NCI-H774 (cell line): Measurements from ENCODE around the gene CDSN.

Experiments used
- DNase-seq: peaks from one replicate; lab custom pipeline; 2025; lab: John Stamatoyannopoulos, UW

The CDSN gene

DNA sequence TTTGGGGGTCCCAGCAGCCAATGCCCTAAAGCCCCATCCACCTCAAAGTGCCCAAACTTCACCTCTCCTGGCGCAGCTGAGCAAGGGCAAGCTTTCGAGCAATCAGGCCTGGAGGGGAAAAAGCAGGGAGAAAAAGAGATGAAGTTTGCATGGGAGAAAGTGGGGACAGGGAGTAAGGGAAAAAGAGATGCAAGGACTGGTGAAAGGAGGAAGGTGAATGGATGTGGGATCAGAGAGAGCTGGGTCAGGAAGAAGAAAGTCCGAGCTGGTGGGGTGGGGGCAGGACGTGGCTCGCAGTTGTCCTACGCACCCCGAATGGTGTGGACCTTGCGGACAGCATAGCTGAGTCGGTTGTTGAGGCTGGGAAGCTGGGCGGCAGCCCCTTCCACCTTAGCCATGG lies 25.1 kb upstream of the CDSN start:
- no peak for DNase-seq

DNA sequence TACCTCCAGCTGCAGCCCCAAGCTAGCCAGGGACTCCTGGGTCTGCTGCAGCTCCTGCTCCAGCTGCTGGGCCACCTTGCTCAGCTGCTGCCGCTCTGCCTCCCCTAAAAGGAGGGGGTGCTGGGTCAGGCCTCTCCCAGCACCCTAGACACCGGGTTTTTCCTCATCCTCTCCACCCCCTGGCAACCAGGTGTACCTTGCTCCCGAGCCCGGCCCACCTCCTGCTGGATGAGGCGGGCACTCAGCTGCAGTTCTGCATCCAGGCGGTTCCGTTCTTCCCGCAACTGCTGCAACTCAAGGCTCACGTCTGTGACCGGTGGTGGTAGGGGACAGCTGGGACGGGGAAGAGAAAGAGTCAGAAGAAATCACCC lies 24.7 kb upstream of the CDSN start:
- DNase-seq = no peak

DNA sequence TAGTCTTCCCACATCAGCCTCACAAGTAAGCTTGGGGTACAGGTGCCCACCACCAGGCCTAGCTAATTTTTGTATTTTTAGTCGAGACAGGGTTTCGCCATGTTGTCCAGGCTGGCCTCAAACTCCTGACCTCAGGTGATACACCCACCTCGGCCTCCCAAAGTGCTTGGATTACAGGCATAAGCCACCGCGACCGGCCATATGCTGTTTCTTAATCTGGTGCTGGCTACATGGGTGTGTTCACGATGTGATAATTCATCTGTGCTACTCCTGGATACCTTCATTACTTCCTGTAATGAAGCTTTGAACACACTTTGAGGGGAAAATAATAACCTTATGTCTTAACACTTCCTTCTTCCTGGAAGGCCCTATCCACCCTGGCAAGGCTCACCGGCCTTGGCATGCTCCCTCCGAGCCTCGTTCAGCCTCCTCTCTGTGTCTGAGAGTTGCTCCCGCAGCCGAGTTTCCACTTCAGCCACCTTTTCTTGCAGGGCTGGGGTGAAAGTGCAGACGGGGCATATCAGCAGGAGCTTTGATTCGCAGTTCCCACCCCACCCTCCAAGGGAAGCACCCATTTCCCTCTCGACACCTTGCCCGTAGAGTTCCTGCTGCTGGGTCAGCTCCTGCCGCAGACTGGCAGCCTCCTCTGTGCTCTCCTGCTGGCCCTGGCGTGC lies 24.2 kb upstream of the CDSN start:
- no peak for DNase-seq

DNA sequence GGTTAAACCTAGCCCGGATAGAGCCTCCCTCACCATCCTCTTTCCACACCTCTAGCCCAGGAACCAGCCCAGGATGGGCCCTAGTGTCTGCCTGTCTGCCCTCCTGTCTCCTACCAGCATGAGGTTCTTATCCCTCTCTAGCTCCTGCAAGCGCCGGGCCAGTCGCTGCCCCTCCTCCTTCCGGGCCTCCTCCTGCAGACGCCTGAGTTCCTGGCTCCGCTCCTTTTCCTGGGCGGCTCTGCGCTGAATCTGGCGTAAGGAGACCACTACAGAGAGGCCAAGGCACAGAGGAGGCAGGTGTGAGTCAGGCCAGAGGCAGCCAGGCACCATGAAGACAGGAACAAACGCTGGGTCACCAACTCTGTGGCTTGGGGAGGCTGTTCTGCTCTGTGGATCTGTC lies 22.9 kb upstream of the CDSN start:
- DNase-seq = no peak

DNA sequence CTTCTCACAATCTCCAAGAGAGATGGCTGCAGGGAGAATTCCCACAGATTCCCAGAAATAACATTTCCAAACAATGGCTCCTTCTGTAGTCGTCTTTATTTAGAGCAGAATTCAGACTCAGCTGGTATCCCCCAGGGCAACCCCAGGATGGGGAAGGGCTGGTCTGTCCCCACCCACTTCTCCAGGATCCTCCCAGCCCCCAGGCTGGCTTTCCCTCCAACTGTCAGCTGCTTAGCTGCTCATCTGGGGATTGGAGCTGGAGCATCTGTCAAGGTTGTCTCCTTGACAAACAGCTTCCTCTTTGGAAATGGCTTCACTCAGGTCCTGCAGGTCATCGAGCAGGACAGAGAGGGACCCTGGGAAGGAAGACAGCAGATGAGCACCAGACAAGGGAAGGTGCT lies 22.1 kb upstream of the CDSN start:
- DNase-seq = no peak

DNA sequence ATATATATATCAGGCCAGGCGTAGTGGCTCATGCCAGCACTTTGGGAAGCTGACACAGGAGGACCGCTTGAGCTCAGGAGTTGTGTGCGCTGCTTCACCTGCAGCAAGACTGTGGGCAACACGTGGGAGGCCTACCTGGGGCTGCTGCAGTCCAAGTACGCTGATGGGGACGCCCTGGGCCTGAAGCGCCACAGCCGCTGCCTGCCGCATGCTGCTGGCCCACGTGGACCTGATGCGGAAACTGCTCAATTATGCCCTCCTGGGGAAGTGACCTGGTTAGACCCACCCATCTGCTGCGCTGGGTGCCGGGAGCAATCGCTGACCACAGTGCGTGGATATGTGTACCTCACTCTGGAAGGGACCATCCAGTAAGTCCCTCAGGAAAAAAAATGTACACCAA lies 20.4 kb upstream of the CDSN start:
- DNase-seq = no peak

DNA sequence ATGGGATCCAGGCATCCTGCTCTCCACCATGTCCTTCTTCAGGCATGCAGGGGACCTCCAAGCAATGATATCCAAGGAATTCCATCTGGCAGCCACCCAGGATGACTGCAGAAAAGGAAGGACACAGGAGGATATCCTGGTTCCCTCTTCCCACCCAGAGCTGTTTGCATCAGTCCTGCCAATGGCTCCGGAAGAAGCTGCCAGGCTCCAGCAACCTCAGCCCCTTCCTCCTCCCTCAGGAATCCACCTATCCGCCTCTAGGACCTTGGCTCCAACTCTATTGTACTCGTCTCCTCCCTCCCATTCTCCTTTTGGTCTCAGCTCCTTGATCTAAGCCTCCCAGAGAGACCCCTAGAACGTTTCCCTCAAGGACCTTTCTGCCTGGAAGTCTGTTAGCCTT lies 19.4 kb upstream of the CDSN start:
- DNase-seq = no peak

DNA sequence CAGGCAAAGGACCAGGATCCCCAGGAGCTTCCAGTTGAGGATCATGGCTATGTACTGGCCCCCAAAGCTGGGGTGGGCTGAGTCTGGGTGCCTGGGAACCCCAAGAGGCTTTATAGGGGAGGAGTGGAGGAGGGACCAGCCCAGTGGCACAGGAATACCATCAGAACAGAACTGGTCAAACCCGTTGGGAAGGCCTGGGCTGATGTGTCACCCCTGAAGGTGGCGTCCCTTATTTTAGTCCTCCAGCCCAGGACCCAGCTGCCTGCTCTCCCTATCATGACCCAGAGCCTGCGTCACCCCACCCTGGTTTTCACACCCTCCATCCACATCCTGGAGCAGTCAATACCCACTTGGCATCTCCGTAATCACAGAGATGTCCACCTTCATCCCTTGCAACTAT lies 18.7 kb upstream of the CDSN start, which contains the start of gene PSORS1C2:
TSS of gene PSORS1C2 (minus strand) at position 85 of the 400 bp plus-strand sequence. CDS start at position 45, 40 bp downstream.
- no peak for DNase-seq

DNA sequence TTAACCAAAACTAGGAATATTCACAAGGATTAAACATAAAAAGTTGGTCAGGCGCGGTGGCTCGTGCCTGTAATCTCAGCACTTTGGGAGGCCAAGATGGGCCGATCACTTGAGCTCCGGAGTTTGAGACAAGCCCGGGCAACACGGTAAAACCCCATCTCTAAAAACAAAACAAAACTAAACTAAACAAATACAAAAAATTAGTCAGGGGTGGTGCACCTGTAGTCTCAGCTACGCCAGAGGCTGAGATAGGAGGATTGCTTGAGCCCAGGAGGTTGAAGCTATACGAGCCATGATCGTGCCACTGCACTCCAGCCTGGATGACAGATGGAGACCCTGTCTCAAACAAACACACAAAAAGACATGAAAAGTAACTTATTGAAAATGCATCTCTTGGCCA lies 15.5 kb upstream of the CDSN start:
- no peak for DNase-seq

DNA sequence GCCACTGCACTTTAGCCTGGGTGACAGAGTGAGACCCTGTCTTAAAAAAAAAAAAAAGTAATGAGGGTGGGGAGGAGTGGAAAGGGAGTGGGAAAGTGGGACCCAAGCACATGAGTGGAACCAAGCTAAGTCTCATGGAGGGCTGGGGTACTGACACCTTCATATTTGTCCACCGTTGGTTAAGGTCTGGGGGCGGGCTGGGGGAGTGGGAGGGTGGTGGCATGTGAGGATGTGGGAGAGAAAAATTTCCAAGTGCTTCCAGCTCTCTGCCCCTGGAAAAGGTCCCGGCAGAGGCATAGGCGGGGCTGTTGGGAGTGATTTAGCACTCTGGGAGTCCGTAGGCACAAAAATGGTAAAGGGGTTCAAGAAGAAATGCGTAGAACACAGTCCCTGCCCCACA lies 12.6 kb upstream of the CDSN start:
- DNase-seq = no peak

DNA sequence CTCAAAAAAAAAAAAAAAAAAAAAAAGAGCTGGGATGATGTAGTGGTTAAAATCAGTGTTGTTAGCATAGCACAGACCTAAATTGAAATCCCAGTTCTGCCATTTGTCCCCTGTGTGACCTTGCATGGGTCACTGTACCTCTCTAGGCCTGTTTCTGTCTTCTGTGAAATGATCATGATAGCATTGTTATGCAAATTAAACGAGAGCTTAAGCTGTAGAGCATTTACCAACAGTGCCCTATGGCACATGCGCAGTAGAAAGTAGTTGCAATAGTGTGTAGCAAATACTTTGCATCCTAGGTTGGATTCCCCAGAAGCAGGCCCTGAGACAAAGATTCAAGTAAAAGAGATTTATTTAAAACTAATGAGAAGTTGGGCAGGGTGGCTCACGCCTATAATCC lies 11.3 kb upstream of the CDSN start:
- no peak for DNase-seq

DNA sequence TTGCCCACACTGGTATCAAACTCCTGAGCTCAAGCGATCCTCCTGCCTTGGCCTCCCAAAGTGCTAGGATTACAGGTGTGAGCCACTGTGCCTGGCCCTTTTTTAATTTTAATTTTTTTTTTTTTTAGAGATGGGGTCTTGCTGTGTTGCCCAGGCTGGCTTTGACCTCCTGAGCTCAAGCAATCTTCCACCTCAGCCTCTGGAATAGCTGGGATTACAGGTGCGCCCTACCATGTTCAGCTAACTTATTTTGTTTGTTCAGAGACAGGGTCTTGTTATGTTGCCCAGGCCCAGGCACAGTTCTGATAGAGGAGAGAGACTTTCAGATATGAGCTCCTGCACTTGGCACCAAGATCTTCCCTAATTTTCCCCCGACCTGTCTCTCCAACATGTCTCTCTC lies 10.5 kb upstream of the CDSN start:
- DNase-seq = no peak

DNA sequence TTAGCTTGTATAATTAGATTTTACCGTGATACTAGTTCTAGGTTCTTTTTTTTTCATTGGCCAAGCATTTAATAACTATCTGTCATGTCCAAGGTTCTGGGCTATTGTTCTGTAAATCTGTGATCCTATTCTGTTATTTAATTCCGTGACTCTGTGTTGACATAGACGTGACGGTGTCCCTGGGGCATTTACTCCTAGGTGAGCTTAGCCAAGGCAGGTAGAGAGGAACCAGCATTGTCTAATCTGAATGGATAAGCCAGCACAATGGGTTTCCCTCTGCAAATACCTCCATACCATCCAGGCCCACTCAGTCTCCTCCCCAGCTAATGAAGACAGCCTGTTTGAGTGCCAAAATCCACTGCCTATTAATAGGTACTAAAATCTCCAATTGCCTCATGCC lies 8.9 kb upstream of the CDSN start:
- DNase-seq = no peak

DNA sequence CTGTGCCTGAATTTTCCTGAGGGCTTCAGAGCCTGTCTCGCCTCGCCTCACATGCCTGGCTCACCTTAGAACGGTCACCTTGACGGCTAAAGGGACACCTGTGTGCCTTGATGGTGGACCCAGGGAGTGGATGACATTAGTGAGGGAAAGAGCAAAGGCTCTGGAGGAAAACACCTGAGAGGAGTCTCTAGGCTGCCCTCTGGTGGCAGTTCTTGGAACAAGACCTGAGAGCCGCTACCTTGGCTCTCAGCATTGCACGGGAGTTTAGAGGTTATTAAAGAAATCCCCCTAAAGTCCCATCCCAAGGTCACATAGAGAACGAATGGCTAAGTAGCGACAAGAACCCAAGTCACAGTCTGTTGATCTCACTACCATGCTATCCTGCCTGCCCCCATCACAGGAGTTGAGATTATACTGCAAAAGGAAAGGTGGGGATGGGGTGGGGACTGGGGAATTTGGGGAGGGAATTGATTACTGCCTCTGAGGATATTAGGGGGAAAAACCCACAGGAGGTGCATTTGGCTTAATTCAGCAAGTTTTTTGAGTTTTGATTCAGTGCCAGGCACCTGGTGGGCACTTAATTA lies 7.9 kb upstream of the CDSN start:
- DNase-seq = peak; percentile 42

DNA sequence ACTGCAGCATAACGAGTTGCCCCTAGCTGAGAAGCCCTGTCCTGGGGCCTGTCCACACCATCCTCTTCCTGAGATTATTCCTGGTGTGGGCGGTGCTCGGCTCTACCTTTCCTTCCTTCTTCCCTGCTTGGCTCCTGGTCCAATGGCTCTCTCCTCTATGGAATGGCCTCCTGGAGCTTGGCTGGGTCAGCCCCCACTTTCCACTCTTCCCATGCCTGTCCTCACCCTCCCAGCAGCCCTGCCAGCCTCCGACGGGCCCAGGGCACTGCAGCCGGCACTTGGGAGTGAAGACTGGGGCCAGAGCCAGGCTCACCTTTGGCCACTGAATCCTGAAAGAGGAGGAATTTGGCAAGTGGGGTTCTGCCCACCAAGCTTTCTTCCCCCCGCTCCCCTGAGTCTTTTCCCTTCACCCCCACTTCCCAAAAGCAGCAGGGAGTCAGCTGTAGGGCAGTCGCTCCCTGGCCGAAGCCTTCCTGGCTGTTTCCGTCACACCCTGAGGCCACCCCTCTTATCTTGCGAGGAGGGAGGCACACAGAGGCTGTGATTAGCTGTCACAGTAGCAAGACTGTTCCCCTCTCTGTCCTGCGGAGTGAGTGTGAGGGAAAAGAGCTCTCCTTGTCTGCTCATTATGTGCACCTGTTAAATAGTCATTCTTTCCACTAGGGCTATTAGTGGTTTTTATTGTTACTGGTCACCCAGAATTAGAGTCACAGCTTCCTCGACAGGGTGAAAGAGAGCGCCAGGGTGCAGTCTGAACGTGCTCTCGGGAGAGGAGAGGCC lies 6.3 kb upstream of the CDSN start:
- DNase-seq = no peak

DNA sequence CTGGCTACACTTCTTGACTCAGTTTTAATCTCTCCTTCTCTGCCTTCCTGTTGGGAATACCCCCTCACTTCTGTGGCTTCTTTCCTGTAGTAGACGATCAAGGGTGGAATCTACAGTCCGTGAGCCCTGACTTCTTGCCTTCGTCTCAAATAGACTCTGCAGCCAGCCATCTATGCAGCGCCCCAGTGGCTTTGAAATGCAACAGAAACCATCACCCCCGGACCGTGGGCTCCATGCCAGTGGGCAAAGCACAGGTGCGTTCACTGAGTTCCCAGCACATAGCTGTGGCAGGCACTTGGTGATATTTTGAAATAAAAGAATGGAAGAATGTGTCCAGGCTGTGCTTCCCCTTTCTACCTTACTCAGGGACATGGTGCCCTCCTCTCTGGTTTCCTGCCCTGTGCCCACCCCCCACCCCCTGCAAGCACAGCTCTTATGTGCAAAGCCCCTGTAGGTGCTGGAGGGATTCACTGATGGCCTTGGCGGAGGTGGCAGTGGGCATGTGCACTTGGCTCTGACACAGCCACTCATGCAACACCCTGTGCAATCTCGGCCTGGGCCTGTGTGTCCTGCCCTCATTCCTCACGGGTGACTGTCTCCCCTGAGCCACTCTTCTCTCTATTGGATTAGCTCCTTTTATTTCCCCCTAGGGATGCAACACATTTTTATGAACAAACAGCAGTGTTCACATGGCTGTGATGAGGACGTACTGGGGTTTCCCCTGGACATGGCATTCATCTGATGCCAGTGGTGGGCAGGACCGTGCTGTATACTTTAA lies 5.5 kb upstream of the CDSN start:
- no peak for DNase-seq

DNA sequence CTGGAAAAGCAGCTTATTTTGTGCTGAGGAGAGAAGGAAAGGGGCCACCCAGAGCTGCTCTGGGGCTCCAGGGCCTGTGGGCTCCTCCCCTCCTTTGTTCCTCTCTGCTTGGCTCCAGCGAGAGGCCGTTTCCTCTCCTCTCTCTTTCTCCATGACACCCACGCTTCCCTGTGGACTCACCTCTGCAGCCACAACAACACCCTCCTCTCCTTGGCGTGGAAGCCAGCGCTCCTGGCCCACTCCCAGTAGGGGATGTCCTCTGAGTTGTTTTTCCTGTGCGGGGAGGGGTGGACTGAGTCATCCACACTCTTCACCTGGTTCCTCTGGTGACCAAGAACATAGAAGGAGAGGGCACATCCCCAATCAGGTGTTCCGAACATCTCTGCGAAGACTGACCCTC lies 4.9 kb upstream of the CDSN start:
- no peak for DNase-seq

DNA sequence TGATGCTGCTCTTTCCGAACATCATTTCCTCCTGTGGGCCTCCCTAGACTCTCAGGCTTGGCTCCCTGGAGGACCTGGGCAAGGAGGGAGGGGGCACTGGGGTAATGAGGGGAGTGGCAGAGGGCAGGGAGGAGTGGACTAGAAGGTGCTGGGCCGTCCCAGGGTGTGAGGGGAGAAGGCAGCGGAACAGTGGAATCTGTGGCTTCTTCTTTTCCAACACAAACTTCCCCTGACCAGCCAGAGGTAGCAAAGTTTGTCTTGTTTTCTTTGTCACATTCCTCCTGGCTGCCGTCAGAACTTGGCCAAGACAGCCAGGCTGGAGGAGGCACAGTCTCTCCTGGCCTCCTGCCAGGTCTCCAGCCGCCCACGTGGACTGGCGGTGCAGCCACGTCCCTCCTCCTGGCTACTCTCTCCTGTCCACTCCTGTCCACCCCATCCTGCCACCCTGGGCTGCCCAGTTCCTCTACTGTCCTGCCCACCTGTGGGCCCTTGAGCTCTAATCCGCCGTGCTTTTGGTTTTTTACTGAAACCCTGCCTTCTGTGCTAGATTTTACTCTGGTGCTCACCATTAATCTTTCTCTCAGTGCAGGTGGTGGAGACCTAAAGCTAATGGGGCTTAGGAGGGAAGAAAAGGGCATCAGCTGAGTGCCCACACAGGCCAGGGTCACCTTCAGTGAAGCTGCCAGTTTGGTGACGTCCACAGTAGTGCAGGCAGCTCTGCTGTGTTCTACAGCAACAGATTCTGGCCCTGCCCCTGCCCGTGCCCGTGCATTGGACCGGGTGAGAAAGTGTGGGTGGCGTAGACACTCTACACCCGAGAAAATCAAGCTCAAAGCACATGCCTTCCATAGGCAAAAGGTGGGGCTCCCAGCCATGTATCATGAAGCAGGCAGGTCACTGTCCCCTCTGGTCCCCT lies 2.8 kb upstream of the CDSN start:
- DNase-seq = no peak

DNA sequence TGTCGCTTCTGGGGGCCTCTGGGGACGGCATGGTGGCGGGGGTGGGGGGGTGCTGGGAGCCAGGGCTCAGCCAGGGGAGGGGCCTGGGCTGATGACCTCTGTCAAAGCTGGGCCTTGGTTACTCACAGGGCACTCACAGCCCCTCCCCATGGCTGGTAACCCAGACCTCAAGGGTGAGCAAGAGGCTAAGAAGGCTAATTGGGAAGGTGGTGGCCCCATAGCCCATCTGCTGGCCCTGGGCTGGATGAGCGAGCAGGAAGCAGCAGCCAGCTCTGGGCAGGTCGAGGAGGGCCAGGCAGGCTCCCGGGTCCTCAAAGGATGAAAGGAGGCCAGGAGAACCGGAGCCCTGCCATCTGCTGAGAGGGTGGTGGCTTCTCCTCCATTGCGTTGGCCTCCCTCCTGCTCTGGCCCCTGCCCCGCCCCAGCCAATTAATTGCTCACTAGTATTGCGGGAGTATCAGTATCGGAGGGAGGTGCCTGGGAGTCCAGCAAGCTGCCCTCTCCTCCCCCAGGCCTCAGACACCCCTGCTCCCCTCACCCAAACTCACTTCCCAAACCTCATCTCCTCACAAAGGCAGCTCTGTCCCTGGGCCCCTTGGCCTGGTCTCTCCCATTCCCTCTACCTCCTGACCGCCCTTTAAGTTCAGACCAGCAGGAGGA lies 1.0 kb upstream of the CDSN start:
- DNase-seq = no peak

DNA sequence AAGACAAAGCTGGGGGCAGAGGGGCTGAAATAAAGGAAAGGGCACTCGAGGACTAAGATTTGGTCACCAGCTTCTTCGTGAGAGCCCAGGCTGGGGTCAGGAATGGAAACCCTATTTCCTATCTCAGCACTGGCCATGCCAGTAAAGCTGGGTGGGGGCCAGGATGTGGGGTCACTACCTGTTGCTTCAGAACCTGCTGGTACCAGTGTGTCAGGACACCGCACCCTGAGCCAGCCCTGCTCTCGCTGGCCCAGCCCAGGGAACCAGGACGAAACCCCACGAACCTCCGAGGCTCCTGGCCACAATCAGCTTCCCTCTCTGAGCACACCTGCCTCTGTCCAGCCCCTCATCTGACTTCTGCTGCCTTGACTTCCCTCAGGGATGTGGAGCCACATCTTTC lies 2.1 kb downstream of the CDSN start:
- no peak for DNase-seq
